Epithelial cell of esophagus (primary cell): ENCODE results near the gene FRMD8.

Experiments used
- DNase-seq: peaks from one replicate; pipeline ENCODE4 v3.0.0; 2010; ENCODE audit warnings: low read depth
- H3K4me3 ChIP-seq: 2 replicates; pipeline ENCODE4 v1.5.1; 2011; ENCODE audit warnings: mild to moderate bottlenecking, low read length, control low read depth
- TF ChIP-seq, protein P1 (sequence below): IDR thresholded peaks from 2 replicates; pipeline ENCODE4 v1.5.1; 2011; ENCODE audit warnings: low read depth, mild to moderate bottlenecking, low read length, control low read depth, inconsistent platforms; ENCODE audit not compliant: insufficient read depth; ENCODE audit errors: missing control alignments

FRMD8 gene

DNA sequence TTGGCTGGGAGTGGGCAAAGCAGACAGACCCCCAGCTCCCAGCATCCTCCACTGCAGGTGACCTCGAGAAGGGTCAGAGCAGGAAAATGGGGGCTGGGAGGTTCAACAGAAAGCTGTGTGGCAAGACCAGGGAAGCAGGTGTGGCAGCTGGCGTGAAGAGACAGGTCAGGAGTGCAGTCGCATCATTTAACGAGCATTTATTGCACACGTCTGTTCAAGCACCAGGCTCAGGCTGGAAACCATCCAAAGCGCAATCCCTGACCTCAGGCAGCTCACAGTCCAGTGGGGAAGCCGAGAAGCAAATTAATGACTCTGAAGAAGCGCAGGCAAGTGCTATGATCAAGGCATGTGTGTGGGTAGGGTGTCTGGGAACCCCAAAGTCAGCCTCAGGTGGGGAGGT is 11.4 kb upstream of the FRMD8 start:
- peak; percentile 67 for DNase-seq
- H3K4me3 ChIP-seq: no peak overlapping the region
- TF ChIP-seq, protein P1, sequence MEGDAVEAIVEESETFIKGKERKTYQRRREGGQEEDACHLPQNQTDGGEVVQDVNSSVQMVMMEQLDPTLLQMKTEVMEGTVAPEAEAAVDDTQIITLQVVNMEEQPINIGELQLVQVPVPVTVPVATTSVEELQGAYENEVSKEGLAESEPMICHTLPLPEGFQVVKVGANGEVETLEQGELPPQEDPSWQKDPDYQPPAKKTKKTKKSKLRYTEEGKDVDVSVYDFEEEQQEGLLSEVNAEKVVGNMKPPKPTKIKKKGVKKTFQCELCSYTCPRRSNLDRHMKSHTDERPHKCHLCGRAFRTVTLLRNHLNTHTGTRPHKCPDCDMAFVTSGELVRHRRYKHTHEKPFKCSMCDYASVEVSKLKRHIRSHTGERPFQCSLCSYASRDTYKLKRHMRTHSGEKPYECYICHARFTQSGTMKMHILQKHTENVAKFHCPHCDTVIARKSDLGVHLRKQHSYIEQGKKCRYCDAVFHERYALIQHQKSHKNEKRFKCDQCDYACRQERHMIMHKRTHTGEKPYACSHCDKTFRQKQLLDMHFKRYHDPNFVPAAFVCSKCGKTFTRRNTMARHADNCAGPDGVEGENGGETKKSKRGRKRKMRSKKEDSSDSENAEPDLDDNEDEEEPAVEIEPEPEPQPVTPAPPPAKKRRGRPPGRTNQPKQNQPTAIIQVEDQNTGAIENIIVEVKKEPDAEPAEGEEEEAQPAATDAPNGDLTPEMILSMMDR: no peak

DNA sequence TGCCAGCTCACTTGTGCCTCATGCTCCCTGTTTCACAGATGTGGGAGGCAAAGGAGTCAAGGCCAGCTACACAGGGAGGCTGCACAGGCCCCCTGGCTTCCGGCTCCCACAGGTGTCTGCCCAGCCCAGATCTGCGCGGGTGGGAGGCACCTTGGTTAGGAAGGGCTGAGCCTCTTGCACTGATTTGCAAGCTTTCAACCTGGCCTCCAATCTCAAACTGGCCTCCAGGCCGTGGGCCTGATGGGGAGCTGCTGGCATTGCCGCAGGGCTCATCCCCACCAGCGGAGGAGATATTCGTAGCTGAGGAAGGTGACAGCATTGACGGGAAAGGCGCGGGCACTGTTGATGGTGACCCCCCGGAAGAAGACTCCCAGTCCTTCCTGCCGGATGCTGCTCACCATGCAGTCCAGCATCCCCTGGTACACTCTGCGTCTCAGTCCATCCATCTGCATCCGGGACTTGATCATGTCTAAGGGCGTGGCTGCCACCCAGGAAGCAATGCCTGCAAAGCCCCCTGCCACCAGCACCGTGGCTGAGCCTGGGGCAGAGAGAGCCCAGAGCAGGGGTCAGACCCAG is 10.2 kb upstream of the FRMD8 start:
- H3K4me3 ChIP-seq: no peak overlapping the region
- no peak for DNase-seq
- TF ChIP-seq, protein P1: no peak

DNA sequence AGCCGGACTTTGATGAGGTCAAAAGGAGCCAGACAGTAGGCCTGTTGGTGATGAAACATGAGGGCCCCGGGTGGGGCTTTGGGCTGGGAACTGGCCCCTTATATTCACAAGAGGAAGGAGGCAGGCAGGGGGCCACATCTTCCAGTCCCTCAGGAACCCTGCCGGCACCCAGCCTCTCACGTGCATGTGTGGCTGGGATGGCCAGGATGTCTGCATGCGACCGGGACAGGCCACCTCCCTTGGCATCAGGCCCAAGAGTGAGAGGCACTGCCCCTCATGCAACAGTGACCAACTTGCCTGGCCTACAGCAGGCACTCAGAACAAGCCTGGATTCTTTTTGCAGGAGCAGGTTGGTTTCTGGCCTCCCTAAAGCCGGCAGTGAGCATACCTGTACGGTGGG is 9.4 kb upstream of the FRMD8 start:
- H3K4me3 ChIP-seq: no peak overlapping the region
- TF ChIP-seq, protein P1: no peak
- no peak for DNase-seq

DNA sequence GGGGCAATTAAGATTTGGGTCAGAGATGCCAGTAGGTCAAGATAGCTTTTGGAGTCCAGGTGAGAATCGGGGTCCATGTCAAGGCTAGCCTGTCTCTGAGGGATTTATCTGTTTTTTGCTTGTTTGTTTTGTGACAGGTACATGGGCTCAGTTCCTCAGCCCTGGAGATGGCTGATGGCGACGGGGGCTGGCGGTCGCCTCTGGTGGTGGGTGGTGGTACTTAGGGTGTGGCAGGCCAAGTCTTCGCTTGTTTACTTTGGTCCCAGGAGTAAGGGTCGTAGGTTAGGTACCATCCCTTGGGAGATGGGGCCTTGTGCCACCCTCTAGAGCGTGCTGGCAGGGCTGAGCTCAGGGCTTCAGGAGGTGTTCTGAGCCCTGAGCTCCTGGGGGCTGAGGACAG is 8.7 kb upstream of the FRMD8 start:
- TF ChIP-seq, protein P1: no peak
- H3K4me3 ChIP-seq: no peak overlapping the region
- DNase-seq: no peak

DNA sequence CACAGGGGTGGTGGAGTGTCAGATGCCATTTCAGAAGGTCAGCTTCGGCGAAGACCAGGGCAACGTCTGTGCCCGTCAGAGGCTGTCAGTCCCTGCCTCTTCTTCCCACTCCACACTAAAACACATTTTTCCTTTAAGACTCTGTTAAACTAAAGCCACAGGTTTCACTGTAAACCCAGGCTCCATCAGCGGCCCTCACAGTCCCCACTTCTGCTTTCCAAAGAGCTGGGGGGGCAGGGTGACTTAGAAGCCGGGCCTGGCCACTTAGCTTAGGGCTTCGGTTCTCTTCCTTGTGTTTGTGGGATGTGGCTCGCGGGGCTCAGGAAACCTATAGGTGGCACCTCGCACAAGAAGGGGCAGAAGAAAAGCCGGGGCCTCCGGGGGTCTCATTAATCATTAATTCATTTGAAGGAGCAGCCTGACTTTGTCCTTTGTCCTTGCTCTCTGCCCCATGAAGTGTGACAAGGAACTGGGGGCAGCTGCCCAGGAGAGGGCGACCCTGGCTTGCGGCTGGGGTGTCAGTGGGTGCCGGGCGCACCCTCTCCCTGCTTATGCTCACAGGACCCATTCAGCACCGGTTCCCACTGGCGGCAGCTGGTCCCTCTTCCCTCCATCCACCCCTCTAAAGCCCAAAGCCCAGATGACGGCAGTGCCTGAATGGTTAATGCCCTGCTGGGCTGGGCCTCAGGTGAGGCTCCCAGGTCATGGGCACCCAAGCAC is 8.1 kb upstream of the FRMD8 start:
- TF ChIP-seq, protein P1: no peak
- DNase-seq: no peak
- no peak overlapping the region for H3K4me3 ChIP-seq

DNA sequence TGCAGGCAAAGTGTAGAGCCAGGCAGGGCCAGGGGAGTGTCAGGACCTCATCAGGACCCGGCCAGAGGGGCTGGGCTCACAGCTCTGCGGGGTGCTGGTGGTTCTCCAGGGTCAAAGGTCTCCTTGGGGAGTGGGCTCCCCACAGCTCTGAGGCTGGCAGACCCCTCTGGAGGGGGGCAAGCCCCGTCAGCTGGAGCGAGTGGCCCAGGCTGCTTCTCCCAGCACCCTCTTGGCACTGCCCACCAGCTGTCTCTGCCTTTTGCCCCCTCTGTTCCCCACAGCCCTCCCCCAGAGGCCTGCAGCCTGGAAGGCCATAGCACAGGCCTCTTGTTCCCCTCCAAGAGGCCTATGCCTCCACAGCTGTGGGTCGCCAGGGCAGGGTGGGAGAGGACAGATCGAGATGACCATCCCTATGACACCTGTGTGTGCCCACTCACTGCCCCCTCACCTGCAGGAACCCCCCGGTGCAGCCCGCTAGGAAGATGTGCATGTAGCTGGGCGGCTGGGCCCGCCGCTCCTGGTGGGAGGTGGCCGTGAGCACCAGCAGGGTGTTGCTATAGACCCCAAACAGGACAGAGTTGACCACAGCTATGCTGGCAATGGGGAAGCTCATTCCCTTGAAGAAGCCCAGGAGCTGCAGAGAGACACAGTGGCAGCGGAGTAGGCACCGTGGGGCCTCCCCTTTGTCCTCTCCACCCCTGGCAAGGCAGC is 7.4 kb upstream of the FRMD8 start:
- no peak overlapping the region for H3K4me3 ChIP-seq
- TF ChIP-seq, protein P1: no peak
- no peak for DNase-seq
